ENCODE measurements around the gene RUFY4. TPM values are rescaled to one million over a fixed set of nuclear protein-coding genes. Genes with fewer than 3 reads are reported as not detected.

Gene RUFY4
- polyA plus RNA-seq, 2 of the 4 experiments (the other 2 are of a cell fraction), result 0.04 TPM; not detected in 1

DNA sequence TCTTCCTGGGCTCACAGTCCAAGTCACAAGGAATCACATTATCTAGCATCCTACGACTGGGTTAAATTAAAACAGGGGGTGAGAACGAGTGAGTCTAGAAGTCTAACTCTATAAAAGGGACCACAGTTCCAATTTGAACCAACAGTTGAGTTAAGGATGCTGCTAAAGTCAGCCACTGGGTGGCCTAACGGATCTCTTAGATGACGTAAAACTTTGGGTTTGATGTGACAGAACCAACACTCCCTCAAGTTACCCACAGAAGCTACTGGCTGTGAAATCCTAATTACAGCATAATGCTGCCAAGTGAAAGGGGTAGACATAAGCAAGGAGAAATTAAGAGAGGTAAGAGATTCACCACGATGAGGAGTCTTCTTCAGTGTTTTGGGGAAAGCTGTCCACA is 32.7 kb upstream of the RUFY4 start:
- no peak overlapping the region for H3K27ac ChIP-seq
- TF ChIP-seq RFX5 (IDR thresholded peaks at IDR 0.05), result no peak
- no peak for TF ChIP-seq ZNF302 (CRISPR knock-in tag; IDR thresholded peaks at IDR 0.05)
- TF ChIP-seq EHMT2 (IDR thresholded peaks at IDR 0.05; ENCODE audit: low read depth), result no peak
- TF ChIP-seq HOXB13 (CRISPR knock-in tag; IDR thresholded peaks at IDR 0.05; ENCODE audit: low read depth), result no peak
- no peak for TF ChIP-seq HOXB5 (CRISPR knock-in tag; IDR thresholded peaks at IDR 0.05)
- TF ChIP-seq, protein P1, sequence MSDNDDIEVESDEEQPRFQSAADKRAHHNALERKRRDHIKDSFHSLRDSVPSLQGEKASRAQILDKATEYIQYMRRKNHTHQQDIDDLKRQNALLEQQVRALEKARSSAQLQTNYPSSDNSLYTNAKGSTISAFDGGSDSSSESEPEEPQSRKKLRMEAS (IDR thresholded peaks at IDR 0.05), result no peak
- TF ChIP-seq, protein P2, sequence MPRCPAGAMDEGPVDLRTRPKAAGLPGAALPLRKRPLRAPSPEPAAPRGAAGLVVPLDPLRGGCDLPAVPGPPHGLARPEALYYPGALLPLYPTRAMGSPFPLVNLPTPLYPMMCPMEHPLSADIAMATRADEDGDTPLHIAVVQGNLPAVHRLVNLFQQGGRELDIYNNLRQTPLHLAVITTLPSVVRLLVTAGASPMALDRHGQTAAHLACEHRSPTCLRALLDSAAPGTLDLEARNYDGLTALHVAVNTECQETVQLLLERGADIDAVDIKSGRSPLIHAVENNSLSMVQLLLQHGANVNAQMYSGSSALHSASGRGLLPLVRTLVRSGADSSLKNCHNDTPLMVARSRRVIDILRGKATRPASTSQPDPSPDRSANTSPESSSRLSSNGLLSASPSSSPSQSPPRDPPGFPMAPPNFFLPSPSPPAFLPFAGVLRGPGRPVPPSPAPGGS (IDR thresholded peaks at IDR 0.05), result no peak
- TF ChIP-seq ZC3H11A (IDR thresholded peaks at IDR 0.05), result no peak
- TF ChIP-seq ZSCAN20 (CRISPR knock-in tag; IDR thresholded peaks at IDR 0.05), result no peak
- TF ChIP-seq, protein P3, sequence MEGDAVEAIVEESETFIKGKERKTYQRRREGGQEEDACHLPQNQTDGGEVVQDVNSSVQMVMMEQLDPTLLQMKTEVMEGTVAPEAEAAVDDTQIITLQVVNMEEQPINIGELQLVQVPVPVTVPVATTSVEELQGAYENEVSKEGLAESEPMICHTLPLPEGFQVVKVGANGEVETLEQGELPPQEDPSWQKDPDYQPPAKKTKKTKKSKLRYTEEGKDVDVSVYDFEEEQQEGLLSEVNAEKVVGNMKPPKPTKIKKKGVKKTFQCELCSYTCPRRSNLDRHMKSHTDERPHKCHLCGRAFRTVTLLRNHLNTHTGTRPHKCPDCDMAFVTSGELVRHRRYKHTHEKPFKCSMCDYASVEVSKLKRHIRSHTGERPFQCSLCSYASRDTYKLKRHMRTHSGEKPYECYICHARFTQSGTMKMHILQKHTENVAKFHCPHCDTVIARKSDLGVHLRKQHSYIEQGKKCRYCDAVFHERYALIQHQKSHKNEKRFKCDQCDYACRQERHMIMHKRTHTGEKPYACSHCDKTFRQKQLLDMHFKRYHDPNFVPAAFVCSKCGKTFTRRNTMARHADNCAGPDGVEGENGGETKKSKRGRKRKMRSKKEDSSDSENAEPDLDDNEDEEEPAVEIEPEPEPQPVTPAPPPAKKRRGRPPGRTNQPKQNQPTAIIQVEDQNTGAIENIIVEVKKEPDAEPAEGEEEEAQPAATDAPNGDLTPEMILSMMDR (IDR thresholded peaks at IDR 0.05), result no peak
- no peaks in the 10 kb centered on the region for H3K9me3 ChIP-seq
- H3K4me1 ChIP-seq, result peaks cover 4% of the 10 kb centered on the region; the same call in 1 of the 3 replicates
- 28% methylated on average over 5 of the region's 5 CpGs for WGBS (ENCODE audit: missing lambda C conversion rate)
- no peak overlapping the region for H3K4me2 ChIP-seq
- CTCF ChIA-PET, result interaction anchor here (2.2 to 12.5 kb wide), 3 partner anchors 32 to 251 kb away, joined by 5 to 122 read pairs (median 75); partner anchors contain the start of gene RUFY4
- FAIRE-seq, result no peak
- no peak overlapping the region for H3K4me3 ChIP-seq
- DNase-seq (ENCODE audit: low read depth in 1 of 2, low spot score in 1 of 2), result no peak
- POLR2A ChIA-PET, result no interaction called here
- ATAC-seq, result no peak

DNA sequence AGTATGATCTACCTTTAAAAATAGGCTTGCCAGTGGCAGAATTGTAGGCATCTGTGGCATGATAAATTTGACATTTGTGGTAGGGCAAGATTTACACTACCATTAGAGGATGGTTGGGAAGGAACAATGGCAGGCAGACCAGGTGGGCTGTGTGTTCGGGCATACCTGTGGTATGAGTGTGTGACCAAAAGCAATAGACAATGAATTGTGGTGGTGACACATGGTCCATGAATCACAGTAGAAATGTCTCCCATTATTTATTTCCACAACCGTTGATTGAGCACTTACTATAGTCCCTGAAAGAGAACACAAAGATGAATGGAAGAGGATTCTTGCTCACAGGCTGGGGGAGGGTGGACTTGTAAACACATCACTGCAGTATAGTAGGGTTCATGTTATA is 29.9 kb upstream of the RUFY4 start:
- H3K4me1 ChIP-seq, result no peaks in the 10 kb centered on the region
- 2% methylated on average over 2 of the region's 2 CpGs for WGBS (ENCODE audit: missing lambda C conversion rate)
- H3K4me3 ChIP-seq, result no peak overlapping the region
- no peaks in the 10 kb centered on the region for H3K9me3 ChIP-seq
- ChIA-PET CTCF (interaction anchor here (8.6 to 12.5 kb wide), 2 partner anchors 248 to 253 kb away, joined by 75 to 122 read pairs; no protein-coding TSS in a partner anchor), POLR2A (no interaction called here)
- FAIRE-seq, result no peak
- no peak for ATAC-seq
- TF ChIP-seq, protein P4, sequence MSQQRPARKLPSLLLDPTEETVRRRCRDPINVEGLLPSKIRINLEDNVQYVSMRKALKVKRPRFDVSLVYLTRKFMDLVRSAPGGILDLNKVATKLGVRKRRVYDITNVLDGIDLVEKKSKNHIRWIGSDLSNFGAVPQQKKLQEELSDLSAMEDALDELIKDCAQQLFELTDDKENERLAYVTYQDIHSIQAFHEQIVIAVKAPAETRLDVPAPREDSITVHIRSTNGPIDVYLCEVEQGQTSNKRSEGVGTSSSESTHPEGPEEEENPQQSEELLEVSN (IDR thresholded peaks at IDR 0.05; ENCODE audit: borderline replicate concordance, low read depth), result no peak
- TF ChIP-seq EP300 (IDR thresholded peaks at IDR 0.05), result no peak
- TF ChIP-seq ZSCAN20 (CRISPR knock-in tag; IDR thresholded peaks at IDR 0.05), result no peak
- no peak for TF ChIP-seq RAD21 (conservative IDR thresholded peaks at IDR 0.05 in 1 of 2, IDR thresholded peaks at IDR 0.05 in 1 of 2)
- no peak for TF ChIP-seq RNF2 (IDR thresholded peaks at IDR 0.05; ENCODE audit: borderline replicate concordance, low read depth)
- TF ChIP-seq, protein P5, sequence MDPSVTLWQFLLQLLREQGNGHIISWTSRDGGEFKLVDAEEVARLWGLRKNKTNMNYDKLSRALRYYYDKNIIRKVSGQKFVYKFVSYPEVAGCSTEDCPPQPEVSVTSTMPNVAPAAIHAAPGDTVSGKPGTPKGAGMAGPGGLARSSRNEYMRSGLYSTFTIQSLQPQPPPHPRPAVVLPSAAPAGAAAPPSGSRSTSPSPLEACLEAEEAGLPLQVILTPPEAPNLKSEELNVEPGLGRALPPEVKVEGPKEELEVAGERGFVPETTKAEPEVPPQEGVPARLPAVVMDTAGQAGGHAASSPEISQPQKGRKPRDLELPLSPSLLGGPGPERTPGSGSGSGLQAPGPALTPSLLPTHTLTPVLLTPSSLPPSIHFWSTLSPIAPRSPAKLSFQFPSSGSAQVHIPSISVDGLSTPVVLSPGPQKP (IDR thresholded peaks at IDR 0.05; ENCODE audit: low read depth, low read length), result no peak
- no peak for TF ChIP-seq EHF (CRISPR knock-in tag; IDR thresholded peaks at IDR 0.05)
- no peak for TF ChIP-seq MAFK (IDR thresholded peaks at IDR 0.05; ENCODE audit: partially characterized antibody)
- TF ChIP-seq, protein P6, sequence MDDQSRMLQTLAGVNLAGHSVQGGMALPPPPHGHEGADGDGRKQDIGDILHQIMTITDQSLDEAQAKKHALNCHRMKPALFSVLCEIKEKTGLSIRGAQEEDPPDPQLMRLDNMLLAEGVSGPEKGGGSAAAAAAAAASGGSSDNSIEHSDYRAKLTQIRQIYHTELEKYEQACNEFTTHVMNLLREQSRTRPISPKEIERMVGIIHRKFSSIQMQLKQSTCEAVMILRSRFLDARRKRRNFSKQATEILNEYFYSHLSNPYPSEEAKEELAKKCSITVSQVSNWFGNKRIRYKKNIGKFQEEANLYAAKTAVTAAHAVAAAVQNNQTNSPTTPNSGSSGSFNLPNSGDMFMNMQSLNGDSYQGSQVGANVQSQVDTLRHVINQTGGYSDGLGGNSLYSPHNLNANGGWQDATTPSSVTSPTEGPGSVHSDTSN (IDR thresholded peaks at IDR 0.05), result no peak
- TF ChIP-seq GATA3 (IDR thresholded peaks at IDR 0.05; ENCODE audit: borderline replicate concordance), result no peak
- TF ChIP-seq ZC3H11A (IDR thresholded peaks at IDR 0.05), result no peak
- TF ChIP-seq, protein P2 (IDR thresholded peaks at IDR 0.05), result no peak
- no peak overlapping the region for H3K27ac ChIP-seq
- no peak overlapping the region for H3K4me2 ChIP-seq
- DNase-seq (ENCODE audit: low read depth in 1 of 2, low spot score in 1 of 2), result no peak

Measured in A549 (cell line).